Measurements from ENCODE around the gene SMARCAL1. TPM values are rescaled to one million over a fixed set of nuclear protein-coding genes. Genes with fewer than 3 reads are reported as not detected.

Gene SMARCAL1
- total and polyA plus RNA-seq, 2 experiments from 2014 or later, result 10.3 to 17.2 TPM

DNA sequence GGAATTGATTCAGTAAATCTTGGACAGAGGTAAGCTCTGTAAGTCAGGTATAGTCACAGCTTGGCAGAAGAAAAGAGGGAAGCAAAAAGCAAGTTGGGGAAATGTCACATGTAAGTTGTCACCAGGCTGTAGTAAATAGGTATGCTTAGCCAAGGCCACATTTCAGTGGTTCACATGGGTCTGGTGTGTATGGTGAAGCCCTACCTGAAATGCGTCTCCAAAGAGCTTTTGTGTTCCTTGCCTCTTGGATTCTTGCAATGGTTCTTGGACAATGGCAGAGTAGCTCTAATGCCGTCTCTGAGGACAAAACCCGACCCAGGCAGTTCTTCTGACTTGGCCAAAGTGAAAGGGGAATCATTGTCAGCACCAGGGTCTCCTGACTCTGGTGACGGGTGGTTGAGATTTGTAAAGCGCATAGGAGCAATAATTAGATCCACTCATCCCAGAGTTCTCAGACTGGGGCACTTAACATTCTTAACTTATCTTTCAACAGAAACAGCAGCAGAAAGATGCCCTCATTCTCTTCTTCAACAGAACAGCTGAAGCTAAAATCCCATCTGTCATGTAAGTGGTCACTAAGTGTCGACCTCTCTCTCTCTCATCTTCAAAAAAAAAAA is 51.9 kb downstream of the SMARCAL1 start:
- H3K27ac ChIP-seq (ENCODE audit: low read depth), result no peak overlapping the region
- no peaks in the 10 kb centered on the region for H3K9me3 Mint-ChIP-seq
- no peak overlapping the region for H3K4me3 ChIP-seq
- H3K27me3 ChIP-seq (ENCODE audit: insufficient read depth), result no peaks in the 10 kb centered on the region
- H3K4me2 ChIP-seq, result no peak overlapping the region
- H3K79me2 ChIP-seq (replicated peaks; ENCODE audit: insufficient read depth), result no peaks in the 10 kb centered on the region
- ATAC-seq, result no peak
- no peaks in the 10 kb centered on the region for H3K36me3 ChIP-seq (ENCODE audit: insufficient read depth)
- no peak overlapping the region for H3K4me3 Mint-ChIP-seq
- no peak overlapping the region for H3K27ac Mint-ChIP-seq
- no peak overlapping the region for H2AFZ ChIP-seq
- H3K4me1 Mint-ChIP-seq, result no peaks in the 10 kb centered on the region
- H4K20me1 ChIP-seq (replicated peaks; ENCODE audit: insufficient read depth), result no peaks in the 10 kb centered on the region
- DNase-seq (ENCODE audit: low spot score), result no peak
- peaks cover 2% of the 10 kb centered on the region for H3K27me3 Mint-ChIP-seq (ENCODE audit: insufficient read depth, low read depth, poor library complexity)
- no peaks in the 10 kb centered on the region for H3K4me1 ChIP-seq (ENCODE audit: insufficient read depth)
- H3K9me2 ChIP-seq (ENCODE audit: insufficient read depth), result no peaks in the 10 kb centered on the region
- TF ChIP-seq CREB1 (CRISPR knock-in tag; IDR thresholded peaks at IDR 0.05; ENCODE audit: low read depth) (no peak), ZNF331 (CRISPR knock-in tag; IDR thresholded peaks at IDR 0.05; ENCODE audit: low read depth) (no peak), EZH2 (IDR thresholded peaks at IDR 0.05; ENCODE audit: low read depth, unreplicated experiment) (no peak), EZH2phosphoT487 (IDR thresholded peaks at IDR 0.05; ENCODE audit: unreplicated experiment) (no peak), NANOG (IDR thresholded peaks at IDR 0.05; ENCODE audit: borderline replicate concordance) (no peak), ZNF114 (CRISPR knock-in tag; IDR thresholded peaks at IDR 0.05) (no peak), STAT1 (IDR thresholded peaks at IDR 0.05; ENCODE audit: unreplicated experiment) (no peak), JUNB (IDR thresholded peaks at IDR 0.05; ENCODE audit: unreplicated experiment) (no peak), POLR2AphosphoS5 (IDR thresholded peaks at IDR 0.05; ENCODE audit: low read depth) (no peak)
- TF ChIP-seq, protein P1, sequence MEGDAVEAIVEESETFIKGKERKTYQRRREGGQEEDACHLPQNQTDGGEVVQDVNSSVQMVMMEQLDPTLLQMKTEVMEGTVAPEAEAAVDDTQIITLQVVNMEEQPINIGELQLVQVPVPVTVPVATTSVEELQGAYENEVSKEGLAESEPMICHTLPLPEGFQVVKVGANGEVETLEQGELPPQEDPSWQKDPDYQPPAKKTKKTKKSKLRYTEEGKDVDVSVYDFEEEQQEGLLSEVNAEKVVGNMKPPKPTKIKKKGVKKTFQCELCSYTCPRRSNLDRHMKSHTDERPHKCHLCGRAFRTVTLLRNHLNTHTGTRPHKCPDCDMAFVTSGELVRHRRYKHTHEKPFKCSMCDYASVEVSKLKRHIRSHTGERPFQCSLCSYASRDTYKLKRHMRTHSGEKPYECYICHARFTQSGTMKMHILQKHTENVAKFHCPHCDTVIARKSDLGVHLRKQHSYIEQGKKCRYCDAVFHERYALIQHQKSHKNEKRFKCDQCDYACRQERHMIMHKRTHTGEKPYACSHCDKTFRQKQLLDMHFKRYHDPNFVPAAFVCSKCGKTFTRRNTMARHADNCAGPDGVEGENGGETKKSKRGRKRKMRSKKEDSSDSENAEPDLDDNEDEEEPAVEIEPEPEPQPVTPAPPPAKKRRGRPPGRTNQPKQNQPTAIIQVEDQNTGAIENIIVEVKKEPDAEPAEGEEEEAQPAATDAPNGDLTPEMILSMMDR (conservative IDR thresholded peaks at IDR 0.05; ENCODE audit: low read depth in 2 of 2), result no peak
- TF ChIP-seq, protein P2, sequence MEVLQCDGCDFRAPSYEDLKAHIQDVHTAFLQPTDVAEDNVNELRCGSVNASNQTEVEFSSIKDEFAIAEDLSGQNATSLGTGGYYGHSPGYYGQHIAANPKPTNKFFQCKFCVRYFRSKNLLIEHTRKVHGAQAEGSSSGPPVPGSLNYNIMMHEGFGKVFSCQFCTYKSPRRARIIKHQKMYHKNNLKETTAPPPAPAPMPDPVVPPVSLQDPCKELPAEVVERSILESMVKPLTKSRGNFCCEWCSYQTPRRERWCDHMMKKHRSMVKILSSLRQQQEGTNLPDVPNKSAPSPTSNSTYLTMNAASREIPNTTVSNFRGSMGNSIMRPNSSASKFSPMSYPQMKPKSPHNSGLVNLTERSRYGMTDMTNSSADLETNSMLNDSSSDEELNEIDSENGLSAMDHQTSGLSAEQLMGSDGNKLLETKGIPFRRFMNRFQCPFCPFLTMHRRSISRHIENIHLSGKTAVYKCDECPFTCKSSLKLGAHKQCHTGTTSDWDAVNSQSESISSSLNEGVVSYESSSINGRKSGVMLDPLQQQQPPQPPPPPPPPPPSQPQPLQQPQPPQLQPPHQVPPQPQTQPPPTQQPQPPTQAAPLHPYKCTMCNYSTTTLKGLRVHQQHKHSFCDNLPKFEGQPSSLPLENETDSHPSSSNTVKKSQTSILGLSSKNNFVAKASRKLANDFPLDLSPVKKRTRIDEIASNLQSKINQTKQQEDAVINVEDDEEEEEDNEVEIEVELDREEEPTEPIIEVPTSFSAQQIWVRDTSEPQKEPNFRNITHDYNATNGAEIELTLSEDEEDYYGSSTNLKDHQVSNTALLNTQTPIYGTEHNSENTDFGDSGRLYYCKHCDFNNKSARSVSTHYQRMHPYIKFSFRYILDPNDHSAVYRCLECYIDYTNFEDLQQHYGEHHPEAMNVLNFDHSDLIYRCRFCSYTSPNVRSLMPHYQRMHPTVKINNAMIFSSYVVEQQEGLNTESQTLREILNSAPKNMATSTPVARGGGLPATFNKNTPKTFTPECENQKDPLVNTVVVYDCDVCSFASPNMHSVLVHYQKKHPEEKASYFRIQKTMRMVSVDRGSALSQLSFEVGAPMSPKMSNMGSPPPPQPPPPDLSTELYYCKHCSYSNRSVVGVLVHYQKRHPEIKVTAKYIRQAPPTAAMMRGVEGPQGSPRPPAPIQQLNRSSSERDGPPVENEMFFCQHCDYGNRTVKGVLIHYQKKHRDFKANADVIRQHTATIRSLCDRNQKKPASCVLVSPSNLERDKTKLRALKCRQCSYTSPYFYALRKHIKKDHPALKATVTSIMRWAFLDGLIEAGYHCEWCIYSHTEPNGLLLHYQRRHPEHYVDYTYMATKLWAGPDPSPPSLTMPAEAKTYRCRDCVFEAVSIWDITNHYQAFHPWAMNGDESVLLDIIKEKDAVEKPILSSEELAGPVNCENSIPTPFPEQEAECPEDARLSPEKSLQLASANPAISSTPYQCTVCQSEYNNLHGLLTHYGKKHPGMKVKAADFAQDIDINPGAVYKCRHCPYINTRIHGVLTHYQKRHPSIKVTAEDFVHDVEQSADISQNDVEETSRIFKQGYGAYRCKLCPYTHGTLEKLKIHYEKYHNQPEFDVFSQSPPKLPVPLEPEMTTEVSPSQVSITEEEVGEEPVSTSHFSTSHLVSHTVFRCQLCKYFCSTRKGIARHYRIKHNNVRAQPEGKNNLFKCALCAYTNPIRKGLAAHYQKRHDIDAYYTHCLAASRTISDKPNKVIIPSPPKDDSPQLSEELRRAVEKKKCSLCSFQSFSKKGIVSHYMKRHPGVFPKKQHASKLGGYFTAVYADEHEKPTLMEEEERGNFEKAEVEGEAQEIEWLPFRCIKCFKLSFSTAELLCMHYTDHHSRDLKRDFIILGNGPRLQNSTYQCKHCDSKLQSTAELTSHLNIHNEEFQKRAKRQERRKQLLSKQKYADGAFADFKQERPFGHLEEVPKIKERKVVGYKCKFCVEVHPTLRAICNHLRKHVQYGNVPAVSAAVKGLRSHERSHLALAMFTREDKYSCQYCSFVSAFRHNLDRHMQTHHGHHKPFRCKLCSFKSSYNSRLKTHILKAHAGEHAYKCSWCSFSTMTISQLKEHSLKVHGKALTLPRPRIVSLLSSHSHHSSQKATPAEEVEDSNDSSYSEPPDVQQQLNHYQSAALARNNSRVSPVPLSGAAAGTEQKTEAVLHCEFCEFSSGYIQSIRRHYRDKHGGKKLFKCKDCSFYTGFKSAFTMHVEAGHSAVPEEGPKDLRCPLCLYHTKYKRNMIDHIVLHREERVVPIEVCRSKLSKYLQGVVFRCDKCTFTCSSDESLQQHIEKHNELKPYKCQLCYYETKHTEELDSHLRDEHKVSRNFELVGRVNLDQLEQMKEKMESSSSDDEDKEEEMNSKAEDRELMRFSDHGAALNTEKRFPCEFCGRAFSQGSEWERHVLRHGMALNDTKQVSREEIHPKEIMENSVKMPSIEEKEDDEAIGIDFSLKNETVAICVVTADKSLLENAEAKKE (CRISPR knock-in tag; IDR thresholded peaks at IDR 0.05), result no peak
- TF ChIP-seq, protein P3, sequence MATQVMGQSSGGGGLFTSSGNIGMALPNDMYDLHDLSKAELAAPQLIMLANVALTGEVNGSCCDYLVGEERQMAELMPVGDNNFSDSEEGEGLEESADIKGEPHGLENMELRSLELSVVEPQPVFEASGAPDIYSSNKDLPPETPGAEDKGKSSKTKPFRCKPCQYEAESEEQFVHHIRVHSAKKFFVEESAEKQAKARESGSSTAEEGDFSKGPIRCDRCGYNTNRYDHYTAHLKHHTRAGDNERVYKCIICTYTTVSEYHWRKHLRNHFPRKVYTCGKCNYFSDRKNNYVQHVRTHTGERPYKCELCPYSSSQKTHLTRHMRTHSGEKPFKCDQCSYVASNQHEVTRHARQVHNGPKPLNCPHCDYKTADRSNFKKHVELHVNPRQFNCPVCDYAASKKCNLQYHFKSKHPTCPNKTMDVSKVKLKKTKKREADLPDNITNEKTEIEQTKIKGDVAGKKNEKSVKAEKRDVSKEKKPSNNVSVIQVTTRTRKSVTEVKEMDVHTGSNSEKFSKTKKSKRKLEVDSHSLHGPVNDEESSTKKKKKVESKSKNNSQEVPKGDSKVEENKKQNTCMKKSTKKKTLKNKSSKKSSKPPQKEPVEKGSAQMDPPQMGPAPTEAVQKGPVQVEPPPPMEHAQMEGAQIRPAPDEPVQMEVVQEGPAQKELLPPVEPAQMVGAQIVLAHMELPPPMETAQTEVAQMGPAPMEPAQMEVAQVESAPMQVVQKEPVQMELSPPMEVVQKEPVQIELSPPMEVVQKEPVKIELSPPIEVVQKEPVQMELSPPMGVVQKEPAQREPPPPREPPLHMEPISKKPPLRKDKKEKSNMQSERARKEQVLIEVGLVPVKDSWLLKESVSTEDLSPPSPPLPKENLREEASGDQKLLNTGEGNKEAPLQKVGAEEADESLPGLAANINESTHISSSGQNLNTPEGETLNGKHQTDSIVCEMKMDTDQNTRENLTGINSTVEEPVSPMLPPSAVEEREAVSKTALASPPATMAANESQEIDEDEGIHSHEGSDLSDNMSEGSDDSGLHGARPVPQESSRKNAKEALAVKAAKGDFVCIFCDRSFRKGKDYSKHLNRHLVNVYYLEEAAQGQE (IDR thresholded peaks at IDR 0.05; ENCODE audit: unreplicated experiment), result no peak
- TF ChIP-seq, protein P4, sequence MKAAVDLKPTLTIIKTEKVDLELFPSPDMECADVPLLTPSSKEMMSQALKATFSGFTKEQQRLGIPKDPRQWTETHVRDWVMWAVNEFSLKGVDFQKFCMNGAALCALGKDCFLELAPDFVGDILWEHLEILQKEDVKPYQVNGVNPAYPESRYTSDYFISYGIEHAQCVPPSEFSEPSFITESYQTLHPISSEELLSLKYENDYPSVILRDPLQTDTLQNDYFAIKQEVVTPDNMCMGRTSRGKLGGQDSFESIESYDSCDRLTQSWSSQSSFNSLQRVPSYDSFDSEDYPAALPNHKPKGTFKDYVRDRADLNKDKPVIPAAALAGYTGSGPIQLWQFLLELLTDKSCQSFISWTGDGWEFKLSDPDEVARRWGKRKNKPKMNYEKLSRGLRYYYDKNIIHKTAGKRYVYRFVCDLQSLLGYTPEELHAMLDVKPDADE (IDR thresholded peaks at IDR 0.05), result no peak
- no peaks in the 10 kb centered on the region for H3F3A ChIP-seq (replicated peaks; ENCODE audit: low read depth)
- H3K36me3 Mint-ChIP-seq (ENCODE audit: low read depth), result no peaks in the 10 kb centered on the region; the same call in 2 of the 3 replicates

Data from GM23338 (cell line).